ENCODE results near the gene PTP4A2.
"Not testable (repeated sequence)": the region's sequence is repeated elsewhere in the genome, so short reads cannot be mapped to it uniquely, and the experiment has no call there.

The PTP4A2 gene

GRCh38 chr1:31970873-31971272, 32.7 kb upstream of the PTP4A2 start:
- no peaks in the 10 kb centered on the region for H3K9me3 ChIP-seq (ENCODE audit: control insufficient read depth, low read depth, low read length)
- H3K36me3 ChIP-seq (ENCODE audit: control insufficient read depth, low read depth, low read length), result no peaks in the 10 kb centered on the region
- H3K9ac ChIP-seq (ENCODE audit: low read length), result no peak overlapping the region
- no peaks in the 10 kb centered on the region for H3K4me1 ChIP-seq (ENCODE audit: control insufficient read depth, low read depth, low read length)
- H3K4me3 ChIP-seq (ENCODE audit: low read length), result no peak overlapping the region
- no peak overlapping the region for H3K27ac ChIP-seq (ENCODE audit: low read length)
- H3K27me3 ChIP-seq (ENCODE audit: control insufficient read depth, insufficient read depth, low read length), result no peaks in the 10 kb centered on the region

- Histone ChIP-seq H3K27ac (ENCODE audit: low read length) (no peak overlapping the region), H3K36me3 (ENCODE audit: control insufficient read depth, low read depth, low read length) (no peaks in the 10 kb centered on the region), H3K9me3 (ENCODE audit: control insufficient read depth, low read depth, low read length) (no peaks in the 10 kb centered on the region), H3K4me3 (ENCODE audit: low read length) (no peak overlapping the region), H3K9ac (ENCODE audit: low read length) (no peak overlapping the region), H3K4me1 (ENCODE audit: control insufficient read depth, low read depth, low read length) (no peaks in the 10 kb centered on the region), H3K27me3 (ENCODE audit: control insufficient read depth, insufficient read depth, low read length) (no peaks in the 10 kb centered on the region)
These were observed 23.4 kb upstream of the PTP4A2 start for GRCh38 chr1:31961536-31961935.

DNA sequence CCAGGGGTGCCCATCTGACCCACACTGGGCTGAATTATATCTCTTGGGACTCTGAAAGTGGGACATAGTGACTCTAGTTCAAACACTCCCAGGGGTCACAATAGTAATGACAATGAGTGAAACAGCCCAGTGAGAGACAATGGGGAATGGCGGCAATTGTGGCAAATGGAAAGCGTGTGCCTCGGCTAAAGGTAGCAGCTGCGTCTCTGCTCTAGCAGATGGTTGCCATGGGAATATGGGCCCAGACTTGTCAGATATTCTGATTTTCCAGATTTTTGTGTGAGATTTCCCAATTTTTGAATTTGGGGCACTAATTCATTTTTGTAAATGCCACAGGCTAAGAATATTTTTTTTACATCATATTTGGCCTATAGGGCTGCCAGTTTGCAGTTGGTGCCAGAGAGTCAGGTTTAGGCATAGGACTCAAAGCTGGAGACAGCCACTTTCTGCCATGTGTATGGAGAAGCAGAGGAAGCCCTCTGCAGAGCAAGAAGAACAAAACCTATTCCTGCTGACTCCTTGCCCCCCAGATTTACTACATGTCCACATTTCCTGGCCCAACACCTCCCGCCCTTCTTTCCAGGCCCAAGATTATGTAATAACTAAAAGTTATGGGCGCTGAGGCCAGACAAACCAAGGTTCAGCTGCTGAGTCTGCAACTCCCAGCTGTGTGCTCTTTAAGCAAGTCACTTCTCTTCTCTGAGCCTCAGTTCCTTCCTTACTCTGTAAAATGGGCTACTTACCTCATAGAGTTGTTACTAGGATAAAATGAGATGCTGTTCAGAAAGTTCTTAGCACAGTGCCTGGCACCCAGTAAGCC, 21.6 kb upstream of the PTP4A2 start:
- Histone ChIP-seq H3K9ac (ENCODE audit: low read length) (no peak overlapping the region), H3K27me3 (ENCODE audit: control insufficient read depth, insufficient read depth, low read length) (no peaks in the 10 kb centered on the region), H3K36me3 (ENCODE audit: control insufficient read depth, low read depth, low read length) (no peaks in the 10 kb centered on the region), H3K4me1 (ENCODE audit: control insufficient read depth, low read depth, low read length) (peaks cover 11% of the 10 kb centered on the region), H3K4me3 (ENCODE audit: low read length) (no peak overlapping the region), H3K27ac (ENCODE audit: low read length) (no peak overlapping the region), H3K9me3 (ENCODE audit: control insufficient read depth, low read depth, low read length) (no peaks in the 10 kb centered on the region)

- Histone ChIP-seq H3K4me3 (ENCODE audit: low read length) (no peak overlapping the region), H3K27ac (ENCODE audit: low read length) (no peak overlapping the region), H3K27me3 (ENCODE audit: control insufficient read depth, insufficient read depth, low read length) (no peaks in the 10 kb centered on the region), H3K9ac (ENCODE audit: low read length) (no peak overlapping the region), H3K4me1 (ENCODE audit: control insufficient read depth, low read depth, low read length) (peaks cover 14% of the 10 kb centered on the region), H3K36me3 (ENCODE audit: control insufficient read depth, low read depth, low read length) (no peaks in the 10 kb centered on the region), H3K9me3 (ENCODE audit: control insufficient read depth, low read depth, low read length) (no peaks in the 10 kb centered on the region)
These were observed 19.8 kb upstream of the PTP4A2 start for GRCh38 chr1:31957701-31958674.

DNA sequence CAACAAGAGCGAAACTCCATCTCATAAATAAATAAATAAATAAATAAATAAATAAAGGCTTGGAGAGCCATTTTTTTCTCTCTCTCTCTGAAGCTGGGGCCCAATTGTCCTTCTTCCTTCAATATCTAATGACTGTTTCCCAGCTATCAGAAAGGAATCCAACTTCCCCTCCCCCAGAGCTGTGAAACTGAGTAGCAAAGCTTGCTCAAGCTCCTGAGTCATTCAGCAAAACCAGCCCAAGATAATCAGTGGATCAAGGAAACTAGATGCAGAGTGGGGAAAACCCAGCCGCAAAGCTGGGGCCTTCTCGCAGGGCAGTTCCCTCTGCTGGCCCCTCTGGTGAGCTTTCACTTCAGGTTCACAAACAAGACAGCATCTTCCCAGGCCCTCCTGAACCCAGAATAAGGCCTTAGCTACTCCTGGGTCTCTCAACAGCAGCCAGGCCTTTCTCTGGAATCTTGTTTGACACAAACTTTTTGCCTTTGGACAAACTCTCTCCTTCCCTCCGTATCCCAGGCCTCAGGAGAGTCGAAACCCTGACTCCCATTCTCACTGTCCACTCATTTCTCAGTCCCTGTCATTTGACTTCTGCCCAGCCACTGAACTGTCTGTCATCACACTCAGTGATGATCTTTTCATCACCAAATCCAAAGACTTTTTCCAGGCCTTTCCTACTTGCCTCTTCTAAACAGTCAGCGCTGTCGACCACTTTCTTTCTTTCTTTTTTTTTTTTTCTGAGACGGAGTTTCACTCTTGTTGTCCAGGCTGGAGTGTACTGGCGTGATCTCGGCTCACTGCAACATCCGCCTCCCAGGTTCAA, 18.0 kb upstream of the PTP4A2 start:
- H3K9ac ChIP-seq (ENCODE audit: low read length), result peak overlapping the region; percentile 2

DNA sequence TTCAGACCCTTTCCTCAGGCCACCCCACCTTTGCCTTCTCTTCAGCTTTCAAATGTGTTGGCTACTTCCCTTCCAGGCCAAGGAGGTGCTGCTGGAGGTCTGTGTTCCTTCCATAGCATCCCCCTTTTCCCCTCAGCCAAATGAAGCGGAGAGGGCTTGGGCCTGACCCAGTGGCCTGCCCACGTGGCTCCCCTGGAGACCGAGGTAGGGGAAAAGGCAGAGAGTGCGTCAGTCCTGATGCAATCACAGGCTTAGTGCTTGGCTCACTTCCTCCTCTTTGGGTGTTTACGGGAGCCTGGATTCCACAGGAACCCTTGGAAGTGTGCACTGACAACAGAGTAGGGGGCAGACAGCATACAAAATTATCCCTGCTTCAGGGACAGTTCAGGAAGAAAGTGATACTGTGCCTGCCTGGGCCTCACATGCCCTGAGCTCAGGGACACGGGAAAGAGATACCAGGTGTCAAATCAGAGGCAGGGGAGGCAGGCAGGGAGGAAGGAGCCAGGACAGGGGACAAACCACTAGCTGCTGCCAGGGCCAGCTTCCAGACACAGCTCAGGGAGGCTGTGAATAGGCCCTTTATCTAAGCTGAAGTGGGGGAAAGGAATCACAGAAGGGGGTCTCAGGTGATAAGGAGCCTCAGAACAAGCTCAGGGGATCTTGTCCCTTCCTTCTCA, 16.6 kb upstream of the PTP4A2 start:
- Histone ChIP-seq H3K27ac (ENCODE audit: low read length) (peak overlapping the region; percentile 9), H3K27me3 (ENCODE audit: control insufficient read depth, insufficient read depth, low read length) (no peaks in the 10 kb centered on the region), H3K4me1 (ENCODE audit: control insufficient read depth, low read depth, low read length) (peaks cover 25% of the 10 kb centered on the region), H3K36me3 (ENCODE audit: control insufficient read depth, low read depth, low read length) (no peaks in the 10 kb centered on the region), H3K9me3 (ENCODE audit: control insufficient read depth, low read depth, low read length) (no peaks in the 10 kb centered on the region), H3K4me3 (ENCODE audit: low read length) (no peak overlapping the region), H3K9ac (ENCODE audit: low read length) (no peak overlapping the region)

More for the DNA sequence above, 18.0 kb upstream of the PTP4A2 start:
- peaks cover 25% of the 10 kb centered on the region for H3K4me1 ChIP-seq (ENCODE audit: control insufficient read depth, low read depth, low read length)
- no peaks in the 10 kb centered on the region for H3K9me3 ChIP-seq (ENCODE audit: control insufficient read depth, low read depth, low read length)
- no peaks in the 10 kb centered on the region for H3K27me3 ChIP-seq (ENCODE audit: control insufficient read depth, insufficient read depth, low read length)
- no peaks in the 10 kb centered on the region for H3K36me3 ChIP-seq (ENCODE audit: control insufficient read depth, low read depth, low read length)
- no peak overlapping the region for H3K4me3 ChIP-seq (ENCODE audit: low read length)
- peak overlapping the region; percentile 15 for H3K27ac ChIP-seq (ENCODE audit: low read length)

DNA sequence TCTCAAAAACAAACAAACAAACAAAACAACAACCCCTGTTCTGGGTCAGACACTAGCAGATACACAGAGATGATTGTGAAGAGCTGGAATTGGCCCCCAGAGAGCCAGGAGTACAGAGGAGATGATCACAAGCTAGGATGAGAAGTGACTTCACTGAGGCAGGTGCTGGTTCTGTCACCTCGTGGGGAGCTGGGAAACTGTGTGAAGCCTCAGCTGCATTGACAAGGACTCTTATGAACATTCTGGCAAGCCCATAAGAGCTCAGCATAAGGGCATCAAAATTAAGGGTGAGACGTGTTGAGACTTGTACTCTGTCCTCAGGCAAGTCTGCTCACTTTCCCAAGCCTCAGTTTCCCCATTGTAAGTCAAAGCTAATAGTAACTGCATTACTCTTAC, 14.7 kb upstream of the PTP4A2 start:
- Histone ChIP-seq H3K9me3 (ENCODE audit: control insufficient read depth, low read depth, low read length) (no peaks in the 10 kb centered on the region), H3K36me3 (ENCODE audit: control insufficient read depth, low read depth, low read length) (no peaks in the 10 kb centered on the region), H3K27ac (ENCODE audit: low read length) (no peak overlapping the region), H3K9ac (ENCODE audit: low read length) (no peak overlapping the region), H3K4me3 (ENCODE audit: low read length) (no peak overlapping the region), H3K4me1 (ENCODE audit: control insufficient read depth, low read depth, low read length) (peaks cover 25% of the 10 kb centered on the region), H3K27me3 (ENCODE audit: control insufficient read depth, insufficient read depth, low read length) (no peaks in the 10 kb centered on the region)

- H3K27me3 ChIP-seq (ENCODE audit: control insufficient read depth, insufficient read depth, low read length), result no peaks in the 10 kb centered on the region
- peak overlapping the region; percentile 13 for H3K9ac ChIP-seq (ENCODE audit: low read length)
- H3K4me1 ChIP-seq (ENCODE audit: control insufficient read depth, low read depth, low read length), result peaks cover 24% of the 10 kb centered on the region
- H3K9me3 ChIP-seq (ENCODE audit: control insufficient read depth, low read depth, low read length), result no peaks in the 10 kb centered on the region
- H3K4me3 ChIP-seq (ENCODE audit: low read length), result no peak overlapping the region
- no peaks in the 10 kb centered on the region for H3K36me3 ChIP-seq (ENCODE audit: control insufficient read depth, low read depth, low read length)
- H3K27ac ChIP-seq (ENCODE audit: low read length), result peak overlapping the region; percentile 34
These were observed 13.1 kb upstream of the PTP4A2 start for GRCh38 chr1:31951276-31951675.

DNA sequence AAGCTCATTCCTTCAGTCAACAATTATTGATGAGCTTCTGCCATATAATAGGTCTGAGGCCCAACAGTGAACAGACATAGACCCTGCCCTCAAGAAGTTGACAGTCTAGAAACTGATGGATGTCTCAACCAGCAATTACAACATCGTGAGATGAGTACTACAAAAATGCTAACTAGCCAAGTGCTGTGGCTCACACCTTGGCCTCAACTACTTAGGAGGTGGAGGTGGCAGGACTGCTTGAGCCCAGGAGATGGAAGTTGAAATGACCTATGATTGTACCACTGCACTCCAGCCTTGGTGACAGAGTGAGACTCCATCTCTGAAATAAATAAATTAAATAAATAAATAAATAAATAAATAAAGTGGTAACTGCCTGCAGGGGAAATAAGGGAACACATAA, 11.7 kb upstream of the PTP4A2 start:
- Histone ChIP-seq H3K27ac (ENCODE audit: low read length) (no peak overlapping the region), H3K9ac (ENCODE audit: low read length) (no peak overlapping the region), H3K36me3 (ENCODE audit: control insufficient read depth, low read depth, low read length) (no peaks in the 10 kb centered on the region), H3K4me1 (ENCODE audit: control insufficient read depth, low read depth, low read length) (peaks cover 15% of the 10 kb centered on the region), H3K4me3 (ENCODE audit: low read length) (no peak overlapping the region), H3K27me3 (ENCODE audit: control insufficient read depth, insufficient read depth, low read length) (no peaks in the 10 kb centered on the region), H3K9me3 (ENCODE audit: control insufficient read depth, low read depth, low read length) (no peaks in the 10 kb centered on the region)

DNA sequence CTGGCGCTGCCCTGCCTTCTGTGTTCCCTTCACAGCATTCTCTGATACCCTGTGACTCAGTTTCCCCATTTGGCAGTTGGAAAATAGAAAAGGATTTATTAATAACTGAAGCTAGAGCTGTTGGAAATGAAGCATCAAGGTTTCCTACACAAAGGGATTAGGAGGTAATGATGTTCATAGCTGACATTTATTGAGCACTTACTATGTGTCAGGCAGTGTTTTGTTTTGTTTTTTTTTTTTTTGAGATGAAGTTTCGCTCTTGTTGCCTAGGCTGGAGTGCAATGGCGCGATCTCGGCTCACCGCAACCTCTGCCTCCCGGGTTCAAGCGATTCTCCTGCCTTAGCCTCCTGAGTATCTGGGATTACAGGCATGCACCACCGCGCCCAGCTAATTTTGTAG, 7.5 kb upstream of the PTP4A2 start:
- H3K27ac ChIP-seq (ENCODE audit: low read length); H3K4me1 ChIP-seq (ENCODE audit: control insufficient read depth, low read depth, low read length); H3K36me3 ChIP-seq (ENCODE audit: control insufficient read depth, low read depth, low read length); H3K9me3 ChIP-seq (ENCODE audit: control insufficient read depth, low read depth, low read length); H3K9ac ChIP-seq (ENCODE audit: low read length); H3K4me3 ChIP-seq (ENCODE audit: low read length); H3K27me3 ChIP-seq (ENCODE audit: control insufficient read depth, insufficient read depth, low read length): not testable (repeated sequence)

Data from iPS-18a (cell line).